ENCODE data around the gene UBA1. TPM values are rescaled to one million over a fixed set of nuclear protein-coding genes. Genes with fewer than 3 reads are reported as not detected.

UBA1 gene
- total and polyA plus RNA-seq, 2 of the 8 experiments (the other 6 are each of a cell fraction or from before 2014, with no cell fraction given): 313 to 458 TPM

- WGBS, 2 experiments (ENCODE audit: extremely low coverage in 1 of 2, insufficient coverage in 1 of 2, insufficient read length in 1 of 2, insufficient replicate concordance in 2 of 2, low coverage in 1 of 2, low lambda C conversion rate in 2 of 2, missing lambda C conversion rate in 1 of 2): 94% methylated on average over 10 of the region's 11 CpGs; no CpG with 5 or more reads in 1 of the 2 experiments
- Histone ChIP-seq H3K27me3 (replicated peaks in 1 of 4; ENCODE audit: control insufficient read depth in 3 of 4, extremely low read depth in 1 of 4, insufficient read depth in 3 of 4, low read length in 3 of 4) (no peaks in the 10 kb centered on the region), H3K56ac (replicated peaks; ENCODE audit: insufficient read length, low read depth, low read length) (no peak overlapping the region), H3K27ac (ENCODE audit: low read depth, low read length) (no peak overlapping the region), H3K4ac (replicated peaks; ENCODE audit: insufficient read length, low read depth, low read length) (no peak overlapping the region), H2BK15ac (ENCODE audit: low read length) (no peak overlapping the region), H4K8ac (ENCODE audit: extremely low read depth, insufficient read depth, low read length) (no peak overlapping the region), H3K4me3 (ENCODE audit: extremely low read depth in 1 of 4, insufficient read depth in 2 of 4, low read depth in 3 of 4, low read length in 4 of 4) (no peak overlapping the region), H3K14ac (ENCODE audit: insufficient read length) (no peak overlapping the region), H4K91ac (replicated peaks; ENCODE audit: insufficient read length, low read length) (no peak overlapping the region), H3K23me2 (ENCODE audit: low read depth, low read length) (no peaks in the 10 kb centered on the region), H3K4me2 (ENCODE audit: insufficient read depth in 1 of 2, low read depth in 2 of 2, low read length in 2 of 2) (no peak overlapping the region), H2BK12ac (ENCODE audit: low read depth, low read length) (no peak overlapping the region), H3K79me1 (ENCODE audit: low read depth, low read length) (peaks cover 6% of the 10 kb centered on the region; the same call in 1 of the 2 replicates), H2BK20ac (ENCODE audit: low read length) (no peak overlapping the region), H2AK5ac (ENCODE audit: low read depth, low read length) (no peak overlapping the region), H4K5ac (ENCODE audit: insufficient read length, low read depth, low read length) (no peak overlapping the region), H3K9me3 (ENCODE audit: insufficient read depth in 2 of 2, low read depth in 1 of 2, low read length in 1 of 2) (no peaks in the 10 kb centered on the region), H3K79me2 (ENCODE audit: control insufficient read depth in 1 of 2, insufficient read depth in 2 of 2, low read length in 2 of 2) (peaks cover 0 to 18% of the 10 kb centered on the region in 2 experiments; a peak in 3 of 4 replicates), H2BK120ac (replicated peaks; ENCODE audit: low read depth, low read length) (no peak overlapping the region), H3K36me3 (ENCODE audit: control insufficient read depth in 2 of 4, insufficient read depth in 4 of 4, low read length in 3 of 4) (peaks cover 40 to 90% (median 78%) of the 10 kb centered on the region in 4 experiments), H3K9ac (replicated peaks in 1 of 4; ENCODE audit: extremely low read depth in 1 of 4, low read depth in 3 of 4, low read length in 3 of 4) (no peak overlapping the region), H3K23ac (ENCODE audit: insufficient read length) (no peak overlapping the region), H4K20me1 (replicated peaks in 1 of 2; ENCODE audit: control insufficient read depth in 1 of 2, insufficient read depth in 2 of 2, low read length in 2 of 2) (peaks cover 5 to 31% of the 10 kb centered on the region in 2 experiments), H3K4me1 (replicated peaks in 1 of 4; ENCODE audit: control insufficient read depth in 3 of 4, insufficient read depth in 4 of 4, low read length in 3 of 4) (peaks cover 0 to 8% (median 1%) of the 10 kb centered on the region in 4 experiments; a peak in 3 of 7 replicates), H2AFZ (ENCODE audit: low read length) (no peak overlapping the region), H3K18ac (ENCODE audit: extremely low read depth, low read length) (no peak overlapping the region), H2BK5ac (ENCODE audit: low read depth, low read length) (no peak overlapping the region)
- CTCF ChIA-PET (ENCODE audit: partially characterized antibody): interaction anchor here (0.6 to 1.6 kb wide), 4 partner anchors 10 to 321 kb away, joined by 3 to 7 read pairs (median 4); no protein-coding TSS in a partner anchor
- POLR2A ChIA-PET (ENCODE audit: partially characterized antibody): interaction anchor here (1.2 to 6.7 kb wide), 3 partner anchors 10 to 26 kb away, joined by 3 to 63 read pairs (median 20); partner anchors contain the start of gene CDK16
- TF ChIP-seq YY1 (IDR thresholded peaks at IDR 0.05; ENCODE audit: low read depth, low read length) (no peak), RFX5 (IDR thresholded peaks at IDR 0.05; ENCODE audit: borderline replicate concordance, low read depth, low read length) (no peak), NANOG (IDR thresholded peaks at IDR 0.05; ENCODE audit: insufficient read depth, low read depth, low read length, poor library complexity, severe bottlenecking) (no peak), HDAC2 (IDR thresholded peaks at IDR 0.05; ENCODE audit: borderline replicate concordance in 1 of 2, low read depth in 2 of 2, low read length in 2 of 2) (no peak), CBX5 (IDR thresholded peaks at IDR 0.05; ENCODE audit: low read depth, low read length) (no peak), TCF12 (IDR thresholded peaks at IDR 0.05; ENCODE audit: low read depth, low read length) (no peak), CTBP2 (IDR thresholded peaks at IDR 0.05; ENCODE audit: borderline replicate concordance, insufficient read depth, insufficient read length, low read length) (no peak), SUZ12 (IDR thresholded peaks at IDR 0.05; ENCODE audit: low read length) (no peak), SIX5 (IDR thresholded peaks at IDR 0.05; ENCODE audit: low read depth, low read length) (no peak), RXRA (IDR thresholded peaks at IDR 0.05; ENCODE audit: insufficient read depth, low read depth, low read length) (no peak), CHD2 (IDR thresholded peaks at IDR 0.05; ENCODE audit: low read length) (no peak)
- DNase-seq (ENCODE audit: low read depth in 1 of 2, low spot score in 2 of 2) (no peak), FAIRE-seq (no peak)
These were observed 8.7 kb downstream of the UBA1 start for GRCh38 chrX:47202316-47202715.

Data from H1 (cell line).